GM12801 (cell line): ENCODE measurements around the gene AKAP13.

ENCODE experiments used
- TF ChIP-seq, protein P1 (sequence below): IDR thresholded peaks from one replicate; pipeline ENCODE4 v1.5.1; 2011; ENCODE audit warnings: control low read depth; ENCODE audit not compliant: insufficient read length; ENCODE audit errors: extremely low read depth

The AKAP13 gene

DNA sequence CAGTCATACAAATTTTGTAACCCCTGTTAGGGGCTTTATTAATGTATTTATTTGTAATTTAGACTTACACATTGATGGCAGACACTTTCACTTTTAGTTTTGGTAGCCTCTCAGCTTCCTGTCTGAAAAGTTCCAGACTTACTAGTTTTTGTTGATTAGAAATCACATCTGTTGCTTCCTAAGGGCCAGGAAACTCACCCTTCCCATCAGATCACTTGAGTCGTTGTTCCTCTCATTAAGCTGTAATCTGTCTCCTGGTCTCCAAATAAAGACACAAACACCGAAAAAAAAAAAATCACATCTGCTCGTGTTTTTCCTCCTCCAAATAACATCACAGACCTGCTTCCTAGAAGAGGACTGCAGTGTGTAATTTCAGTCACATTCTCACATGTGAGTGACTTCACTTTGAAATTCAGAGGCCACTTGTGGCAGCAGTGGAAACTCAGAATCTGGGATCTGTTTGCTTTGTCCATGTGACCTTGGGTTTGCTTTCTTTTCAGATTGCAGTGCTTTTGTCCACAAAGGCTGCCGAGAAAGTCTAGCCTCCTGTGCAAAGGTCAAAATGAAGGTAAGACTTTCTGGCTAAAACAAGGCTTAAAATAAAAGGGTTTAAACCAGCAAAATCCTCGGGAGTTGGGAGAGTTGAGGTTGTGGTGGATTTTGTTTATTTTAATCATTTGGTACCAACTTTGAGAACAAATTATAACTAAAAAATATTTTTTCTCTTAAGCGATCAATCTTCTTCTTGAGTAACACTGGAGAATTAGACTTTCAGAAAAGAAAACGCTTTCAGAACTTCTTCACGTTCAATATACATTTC, 327.3 kb downstream of the AKAP13 start:
- TF ChIP-seq, protein P1, sequence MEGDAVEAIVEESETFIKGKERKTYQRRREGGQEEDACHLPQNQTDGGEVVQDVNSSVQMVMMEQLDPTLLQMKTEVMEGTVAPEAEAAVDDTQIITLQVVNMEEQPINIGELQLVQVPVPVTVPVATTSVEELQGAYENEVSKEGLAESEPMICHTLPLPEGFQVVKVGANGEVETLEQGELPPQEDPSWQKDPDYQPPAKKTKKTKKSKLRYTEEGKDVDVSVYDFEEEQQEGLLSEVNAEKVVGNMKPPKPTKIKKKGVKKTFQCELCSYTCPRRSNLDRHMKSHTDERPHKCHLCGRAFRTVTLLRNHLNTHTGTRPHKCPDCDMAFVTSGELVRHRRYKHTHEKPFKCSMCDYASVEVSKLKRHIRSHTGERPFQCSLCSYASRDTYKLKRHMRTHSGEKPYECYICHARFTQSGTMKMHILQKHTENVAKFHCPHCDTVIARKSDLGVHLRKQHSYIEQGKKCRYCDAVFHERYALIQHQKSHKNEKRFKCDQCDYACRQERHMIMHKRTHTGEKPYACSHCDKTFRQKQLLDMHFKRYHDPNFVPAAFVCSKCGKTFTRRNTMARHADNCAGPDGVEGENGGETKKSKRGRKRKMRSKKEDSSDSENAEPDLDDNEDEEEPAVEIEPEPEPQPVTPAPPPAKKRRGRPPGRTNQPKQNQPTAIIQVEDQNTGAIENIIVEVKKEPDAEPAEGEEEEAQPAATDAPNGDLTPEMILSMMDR = no peak

DNA sequence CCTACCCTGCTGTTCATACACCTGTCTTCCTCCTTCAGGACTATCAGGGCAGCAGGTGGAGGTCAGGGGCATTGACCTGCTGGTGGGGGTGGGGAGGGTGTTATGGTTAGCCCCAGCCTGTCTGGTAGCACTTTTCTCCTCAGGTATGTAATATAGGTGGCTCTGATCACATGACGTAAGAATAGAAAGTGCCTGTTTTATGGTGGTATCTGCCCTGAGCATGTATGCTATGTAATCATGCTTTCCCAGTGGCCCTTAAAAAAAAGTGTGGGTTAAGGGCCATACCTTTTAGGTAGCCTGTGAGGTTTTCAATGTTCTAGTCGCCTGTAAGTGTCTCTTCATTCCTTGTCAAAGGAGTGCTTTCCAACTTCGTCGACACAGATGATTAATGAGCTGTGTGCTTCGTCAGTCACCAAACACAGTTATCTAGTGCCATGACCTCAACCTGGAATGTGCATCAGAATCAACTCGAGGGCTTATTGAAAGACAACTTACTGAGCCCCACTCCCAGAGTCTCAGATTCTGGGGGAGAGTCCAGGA, 328.1 kb downstream of the AKAP13 start:
- TF ChIP-seq, protein P1 = no peak

DNA sequence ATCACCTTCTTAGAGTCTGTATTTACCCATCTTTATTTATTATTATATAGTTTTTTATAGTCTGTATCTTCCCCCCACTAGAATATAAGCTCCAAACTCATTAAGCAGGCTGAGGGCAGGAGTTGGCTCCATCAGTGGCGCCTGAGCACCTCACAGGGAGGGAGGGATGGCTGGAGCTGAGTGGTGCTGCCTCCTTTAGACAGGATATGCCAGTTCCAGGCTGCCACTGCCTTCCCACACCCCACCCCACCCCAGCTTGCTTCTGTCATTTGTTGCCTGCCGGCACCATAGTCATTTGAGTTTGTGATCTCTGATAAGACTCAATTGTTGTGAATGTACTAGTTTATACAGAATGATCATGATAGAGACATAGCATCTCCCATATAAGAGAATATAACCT, 328.8 kb downstream of the AKAP13 start:
- TF ChIP-seq, protein P1 = no peak

DNA sequence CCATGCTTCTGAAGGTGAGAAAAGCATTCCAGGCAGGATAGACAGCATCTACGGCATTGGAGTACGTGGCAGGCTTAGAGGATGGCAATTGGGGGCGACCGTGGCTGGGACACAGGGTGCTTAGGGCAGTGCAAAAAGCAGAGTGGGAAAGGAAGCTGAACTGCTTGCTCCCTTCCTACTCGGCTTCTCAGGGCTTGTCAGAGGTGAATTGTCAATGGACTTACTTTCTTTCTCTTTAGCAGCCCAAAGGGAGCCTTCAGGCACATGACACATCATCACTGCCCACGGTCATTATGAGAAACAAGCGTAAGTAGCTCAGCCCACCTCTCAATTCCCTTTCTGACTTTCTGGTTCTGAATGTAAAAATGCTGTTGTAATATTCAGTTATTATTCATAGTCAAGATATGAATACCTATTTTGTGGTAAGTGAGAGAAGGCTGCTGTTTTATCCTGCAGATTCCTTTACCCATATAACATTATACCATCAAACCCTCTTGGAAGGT, 330.0 kb downstream of the AKAP13 start:
- TF ChIP-seq, protein P1 = no peak

DNA sequence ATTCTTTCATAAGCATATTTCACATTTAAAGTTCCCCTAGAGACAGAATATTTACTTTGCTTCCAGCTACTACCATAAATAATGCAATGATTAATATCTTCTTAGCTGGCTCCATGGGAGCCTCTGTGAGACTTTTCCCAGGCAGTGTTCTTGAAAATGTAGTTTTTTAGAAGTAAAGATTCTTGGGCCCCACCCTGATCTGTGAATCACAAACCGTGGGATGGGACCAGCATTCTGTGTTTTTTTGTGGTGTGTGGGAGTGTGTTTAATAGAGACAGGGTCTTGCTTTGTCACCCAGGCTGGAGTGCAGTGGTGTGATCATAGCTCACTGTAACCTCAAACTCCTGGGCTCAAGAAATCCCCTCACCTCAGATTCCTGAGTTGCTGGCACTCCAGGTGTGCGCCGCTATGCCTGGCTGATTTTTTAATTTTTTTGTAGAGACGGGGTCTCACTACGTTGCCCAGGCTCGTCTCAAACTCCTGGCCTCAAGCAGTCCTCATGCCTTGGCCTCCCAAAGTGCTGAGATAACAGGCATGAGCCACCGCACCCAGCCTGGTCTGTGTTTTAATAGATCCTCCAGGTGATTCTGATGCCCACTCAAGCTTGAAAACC, 331.3 kb downstream of the AKAP13 start:
- TF ChIP-seq, protein P1 = no peak

DNA sequence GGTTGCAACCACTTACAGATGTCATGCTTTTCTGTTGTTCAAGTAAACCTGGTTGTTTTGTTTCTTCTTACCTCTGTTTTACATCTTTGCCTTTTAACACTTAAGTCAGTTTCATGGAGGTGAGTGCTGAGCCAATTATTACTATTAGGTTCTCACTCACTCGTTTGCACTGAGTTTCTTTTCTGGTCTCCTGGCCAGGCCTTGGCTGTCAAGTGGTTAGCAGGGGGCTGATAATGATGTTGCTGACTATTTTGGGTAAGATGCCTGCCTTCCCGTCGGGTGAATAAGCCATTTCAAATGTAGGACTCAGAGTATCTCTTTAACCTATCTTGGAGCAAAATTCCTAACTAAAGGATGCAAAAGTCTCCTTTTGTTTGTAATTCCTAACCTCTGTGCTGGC, 335.9 kb downstream of the AKAP13 start:
- TF ChIP-seq, protein P1 = no peak

DNA sequence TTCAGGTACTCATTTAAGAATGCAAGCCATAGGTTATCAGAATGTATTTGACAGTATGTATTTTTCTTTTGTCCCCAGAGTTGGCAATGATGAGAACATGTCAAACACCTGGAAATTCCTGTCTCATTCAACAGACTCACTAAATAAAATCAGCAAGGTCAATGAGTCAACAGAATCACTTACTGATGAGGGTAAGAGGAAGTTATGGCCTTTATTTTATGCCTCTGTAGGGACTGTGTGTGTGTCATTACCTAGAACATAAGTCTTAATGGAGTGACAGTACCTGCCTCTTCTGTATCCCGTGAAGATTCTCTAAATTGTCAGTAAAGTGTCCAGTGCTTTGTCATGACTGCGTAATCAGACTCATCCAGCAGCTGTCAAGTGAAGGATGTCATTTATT, 336.8 kb downstream of the AKAP13 start:
- TF ChIP-seq, protein P1 = no peak
